Heart left ventricle (tissue), 13 donors: ENCODE measurements around the gene RSPRY1.

ENCODE experiments used
- CTCF ChIP-seq, 12 donors: fragments of 200-600 bp; sonication (generic) in 4 of 12; IDR thresholded peaks; one replicate each; pipeline versions ENCODE4 v1.5.0 to v1.8.0; 2018 to 2022; ENCODE audit warnings: antibody characterized with exemption in 12 of 12, mild to moderate bottlenecking in 5 of 12
- POLR2A ChIP-seq, 2 donors: fragments of 450-650 bp; IDR thresholded peaks; one replicate each; pipeline ENCODE4 v1.6.1; 2017; ENCODE audit warnings: antibody characterized with exemption in 2 of 2, mild to moderate bottlenecking in 2 of 2, moderate library complexity in 2 of 2
- donor health status: ischemic (EF 13 %, LVEDD 7.1; RV severe dilation, severe dysfunction).
- donor health status: DM: no; HTN: yes; CAD: no.
- donor health status: DM: no; HTN: no; CAD: no.
- donor health status: ischemic (EF 25% LVEDD 6.9; RV normal size, moderate dysfunction).
- donor health status: ischemic (EF 25% LVEDD 5.7; RV mildly dilated, moderate dysfunction).
- donor health status: ischemic (EF 35%, LVEDD 5.7; RV mildly dilated, moderate dysfunction).
- donor health status: nonischemic (EF 11% LVEDD 7.7; RV severe dilation, severe dysfunction).
- donor health status: DM: yes; HTN: yes; CAD: no.
- donor health status: PGD.
- donor health status: ischemic (EF 29% LVEDD 5.4; RV normal size, mild dysfunction).
- donor health status: nonischemic (EF 23%, LVEDD 6.1; RV moderate dilation, normal function).

- no peak for TF ChIP-seq CTCF (IDR thresholded peaks at IDR 0.05)
- TF ChIP-seq POLR2A (IDR thresholded peaks at IDR 0.05), result peak in 1 of 2 donors; percentile 52
Observed at GRCh38 chr16:57268804-57269800, 83.0 kb downstream of the RSPRY1 start.
